HL-60/S4 (cell line): ENCODE data around the gene ASPRV1.

Source experiments
- in situ Hi-C: fragments of 300-500 bp; cut with MboI; formaldehyde crosslinking; loops from 2 replicates; pipeline ENCODE4 v1.14.3; 2022; ENCODE audit warnings: low sequenced_read_pairs

Gene ASPRV1

GRCh38 chr2:69914164-69914949 is 47.1 kb downstream of the ASPRV1 start:
- in situ Hi-C loops = loop anchor here (5.0 to 25.0 kb wide), 4 partner anchors 150 to 723 kb away; partner anchors contain the start of gene SNRPG

- in situ Hi-C loops = loop anchor here (5.0 to 25.0 kb wide), 4 partner anchors 153 to 725 kb away; partner anchors contain the start of gene SNRPG
Measured at GRCh38 chr2:69911985-69912563, 49.4 kb downstream of the ASPRV1 start.
